ENCODE measurements around the gene RELT.

RELT gene

GRCh38 chr11:73398132-73398526 lies 21.9 kb downstream of the RELT start:
- H3K4me3 ChIP-seq (replicated peaks; ENCODE audit: low read depth, low read length) = no peak overlapping the region
- no peak for DNase-seq (ENCODE audit: extremely low read depth, insufficient read length)
- TF ChIP-seq CTCF (IDR thresholded peaks at IDR 0.05; ENCODE audit: insufficient read depth, low read length, poor library complexity, severe bottlenecking) = no peak
- no peaks in the 10 kb centered on the region for H3K27me3 ChIP-seq (replicated peaks; ENCODE audit: control insufficient read depth, insufficient read depth, low read length)
- H3K36me3 ChIP-seq (ENCODE audit: control insufficient read depth, insufficient read depth, low read length) = peaks cover 46% of the 10 kb centered on the region

- no peak overlapping the region for H3K4me3 ChIP-seq (replicated peaks; ENCODE audit: low read depth, low read length)
- no peak for TF ChIP-seq CTCF (IDR thresholded peaks at IDR 0.05; ENCODE audit: insufficient read depth, low read length, poor library complexity, severe bottlenecking)
- no peaks in the 10 kb centered on the region for H3K27me3 ChIP-seq (replicated peaks; ENCODE audit: control insufficient read depth, insufficient read depth, low read length)
- no peak for DNase-seq (ENCODE audit: extremely low read depth, insufficient read length)
- H3K36me3 ChIP-seq (ENCODE audit: control insufficient read depth, insufficient read depth, low read length) = peaks cover 44% of the 10 kb centered on the region
Observed at GRCh38 chr11:73398721-73399120, 22.5 kb downstream of the RELT start.

- no peak for DNase-seq (ENCODE audit: extremely low read depth, insufficient read length)
- Histone ChIP-seq H3K4me3 (replicated peaks; ENCODE audit: low read depth, low read length) (no peak overlapping the region), H3K36me3 (ENCODE audit: control insufficient read depth, insufficient read depth, low read length) (peaks cover 41% of the 10 kb centered on the region), H3K27me3 (replicated peaks; ENCODE audit: control insufficient read depth, insufficient read depth, low read length) (no peaks in the 10 kb centered on the region)
- no peak for TF ChIP-seq CTCF (IDR thresholded peaks at IDR 0.05; ENCODE audit: insufficient read depth, low read length, poor library complexity, severe bottlenecking)
Observed at GRCh38 chr11:73399159-73399590, 23.0 kb downstream of the RELT start.

GRCh38 chr11:73399636-73400035 lies 23.4 kb downstream of the RELT start:
- Histone ChIP-seq H3K27me3 (replicated peaks; ENCODE audit: control insufficient read depth, insufficient read depth, low read length) (no peaks in the 10 kb centered on the region), H3K4me3 (replicated peaks; ENCODE audit: low read depth, low read length) (no peak overlapping the region), H3K36me3 (ENCODE audit: control insufficient read depth, insufficient read depth, low read length) (peaks cover 38% of the 10 kb centered on the region)
- DNase-seq (ENCODE audit: extremely low read depth, insufficient read length) = no peak
- no peak for TF ChIP-seq CTCF (IDR thresholded peaks at IDR 0.05; ENCODE audit: insufficient read depth, low read length, poor library complexity, severe bottlenecking)

GRCh38 chr11:73400293-73400692 lies 24.1 kb downstream of the RELT start:
- Histone ChIP-seq H3K27me3 (replicated peaks; ENCODE audit: control insufficient read depth, insufficient read depth, low read length) (no peaks in the 10 kb centered on the region), H3K36me3 (ENCODE audit: control insufficient read depth, insufficient read depth, low read length) (peaks cover 40% of the 10 kb centered on the region), H3K4me3 (replicated peaks; ENCODE audit: low read depth, low read length) (no peak overlapping the region)
- no peak for TF ChIP-seq CTCF (IDR thresholded peaks at IDR 0.05; ENCODE audit: insufficient read depth, low read length, poor library complexity, severe bottlenecking)
- no peak for DNase-seq (ENCODE audit: extremely low read depth, insufficient read length)

- DNase-seq (ENCODE audit: extremely low read depth, insufficient read length) = no peak
- peaks cover 36% of the 10 kb centered on the region for H3K36me3 ChIP-seq (ENCODE audit: control insufficient read depth, insufficient read depth, low read length)
- no peak overlapping the region for H3K4me3 ChIP-seq (replicated peaks; ENCODE audit: low read depth, low read length)
- H3K27me3 ChIP-seq (replicated peaks; ENCODE audit: control insufficient read depth, insufficient read depth, low read length) = no peaks in the 10 kb centered on the region
- no peak for TF ChIP-seq CTCF (IDR thresholded peaks at IDR 0.05; ENCODE audit: insufficient read depth, low read length, poor library complexity, severe bottlenecking)
Observed at GRCh38 chr11:73401217-73401923, 25.2 kb downstream of the RELT start.

Data from GM06990 (cell line).